ENCODE measurements around the gene ALDH9A1.
"Not testable (repeated sequence)": the region's sequence is repeated elsewhere in the genome, so short reads cannot be mapped to it uniquely, and the experiment has no call there.

The ALDH9A1 gene

DNA sequence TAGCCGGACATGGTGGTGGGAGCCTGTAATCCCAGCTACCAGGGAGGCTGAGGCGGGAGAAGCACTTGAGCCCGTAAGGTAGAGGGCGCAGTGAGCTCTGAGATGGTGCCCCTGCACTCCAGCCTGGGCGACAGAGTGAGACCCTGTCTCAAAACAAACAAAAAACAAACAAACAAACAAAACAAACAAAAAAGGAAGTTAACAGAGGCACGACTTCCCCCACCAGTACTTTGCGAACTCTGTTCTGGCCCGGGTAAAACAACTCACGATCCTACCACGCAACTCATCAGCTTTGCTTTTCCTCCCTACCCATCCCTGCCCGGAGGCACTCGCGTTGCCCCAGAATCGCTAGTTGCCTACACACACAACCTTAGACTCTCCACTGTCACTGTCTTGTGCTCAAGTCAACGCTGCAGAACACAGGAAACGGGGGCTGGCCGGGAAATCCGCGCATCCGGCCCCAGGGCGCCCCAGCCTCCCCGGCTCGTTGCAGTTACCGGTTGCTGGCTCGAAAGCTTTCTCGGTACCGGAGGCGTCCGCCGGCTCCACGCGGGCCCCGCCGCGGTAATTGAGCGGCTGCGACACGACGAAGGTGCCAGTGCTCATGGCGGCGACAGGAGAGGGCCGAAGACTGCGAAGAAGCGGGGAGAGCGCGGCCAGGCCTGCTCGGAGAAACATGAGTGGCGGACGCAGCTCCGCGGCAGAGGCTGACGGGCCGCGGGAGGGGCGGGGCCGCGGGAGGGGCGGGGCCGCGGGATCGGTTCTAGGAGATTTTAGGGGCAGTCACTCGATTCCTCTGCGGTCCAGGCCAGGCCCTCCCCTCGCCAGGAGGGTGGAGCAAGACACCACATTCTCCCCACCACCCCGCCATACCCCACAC, at the start of gene ALDH9A1:
TSS of gene ALDH9A1 (minus strand) at position 682 of the 880 bp plus-strand sequence. CDS start at position 678, 4 bp downstream.
- peak; percentile 88 for DNase-seq

- no peak for DNase-seq
Measured at GRCh38 chr1:165747632-165748447, 49.5 kb upstream of the ALDH9A1 start.

GRCh38 chr1:165744913-165745312, 46.6 kb upstream of the ALDH9A1 start:
- DNase-seq = not testable (repeated sequence)

DNA sequence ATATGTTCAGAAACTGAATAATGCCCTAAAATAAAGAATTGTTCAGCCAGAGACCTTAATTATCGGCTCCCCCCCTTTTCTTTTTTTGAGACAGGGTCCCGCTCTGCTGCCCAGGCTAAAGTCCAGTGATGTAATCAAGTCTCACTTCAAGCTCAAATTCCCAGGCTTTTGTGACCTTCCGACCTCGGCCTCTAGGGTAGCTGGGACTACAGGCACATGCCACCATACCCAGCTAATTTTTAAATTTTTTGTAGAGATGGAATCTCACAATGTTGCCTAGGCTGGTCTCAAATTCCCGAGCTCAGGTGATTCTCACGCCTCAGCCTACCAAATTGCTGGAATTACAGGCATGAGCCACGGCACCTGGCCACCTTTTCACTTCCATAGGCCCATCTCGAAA, 43.8 kb upstream of the ALDH9A1 start:
- no peak for DNase-seq

GRCh38 chr1:165738794-165739193, 40.4 kb upstream of the ALDH9A1 start:
- no peak for DNase-seq

GRCh38 chr1:165737196-165737595, 38.8 kb upstream of the ALDH9A1 start:
- DNase-seq = no peak

DNA sequence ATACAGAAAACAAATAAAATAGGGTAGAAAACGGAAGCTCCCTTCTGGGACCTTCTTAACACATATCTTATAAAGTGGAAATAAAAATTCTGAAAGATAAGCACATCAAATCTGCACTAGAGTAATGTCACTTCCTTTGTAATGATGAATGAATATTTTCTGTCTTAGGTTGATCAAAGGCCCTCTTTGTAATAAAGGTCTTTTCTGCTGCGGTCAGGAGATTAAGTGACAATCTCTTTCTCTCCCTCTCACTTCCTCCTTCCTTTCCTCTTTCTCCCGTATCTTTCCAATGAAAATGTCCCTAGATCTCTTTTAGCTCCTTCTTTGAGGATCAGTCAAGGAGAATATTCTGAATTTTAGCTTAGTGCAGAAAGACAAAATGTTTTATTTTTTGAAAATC, 36.5 kb upstream of the ALDH9A1 start:
- DNase-seq = no peak

- no peak for DNase-seq
Measured at GRCh38 chr1:165726841-165727240, 28.5 kb upstream of the ALDH9A1 start.

DNA sequence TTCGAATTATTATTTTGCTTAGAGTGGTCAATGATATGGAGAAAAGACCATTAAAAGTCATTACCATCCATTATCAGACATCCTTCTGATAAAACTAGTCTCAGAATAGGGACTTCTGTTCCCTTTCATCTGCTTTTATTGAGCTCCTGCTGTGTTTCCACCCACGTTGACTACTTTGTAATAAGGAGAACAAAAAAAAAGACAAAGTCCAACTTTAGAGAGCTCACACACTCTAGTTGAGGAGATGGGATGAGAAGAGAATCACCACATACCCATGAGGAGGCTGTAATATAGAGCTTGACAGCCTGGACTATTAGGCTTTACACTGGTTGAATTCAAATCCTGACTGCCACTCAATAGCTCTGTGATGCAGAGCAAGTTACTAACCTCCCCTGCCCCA, 27.8 kb upstream of the ALDH9A1 start:
- no peak for DNase-seq

DNA sequence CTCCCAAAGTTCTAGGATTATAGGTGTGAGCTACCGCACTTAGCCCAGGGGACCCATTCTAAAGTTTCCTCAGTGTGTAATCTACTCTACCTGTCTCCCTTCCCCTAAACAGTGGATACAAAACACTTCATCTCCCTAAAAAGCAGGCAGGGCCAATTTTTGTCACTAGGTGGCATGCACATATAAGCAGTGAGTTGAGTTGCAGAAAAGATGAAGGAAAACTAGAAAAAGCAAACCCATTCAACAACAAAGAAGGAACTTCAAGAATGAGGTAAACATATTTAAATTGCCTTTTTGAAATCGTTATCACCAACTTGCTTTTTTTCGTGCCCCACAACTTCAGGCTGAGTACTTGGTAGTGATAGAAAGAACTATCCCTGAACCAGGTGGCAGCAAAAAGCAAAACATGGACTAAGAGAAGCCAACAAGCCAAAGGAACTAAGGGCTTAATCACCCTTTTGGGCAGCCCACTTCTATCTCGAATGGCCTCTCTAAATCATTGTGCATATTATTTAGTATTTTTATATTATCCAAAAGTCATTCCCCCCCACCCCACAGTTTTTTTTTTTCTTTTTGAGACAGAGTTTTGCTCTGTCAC, 19.7 kb upstream of the ALDH9A1 start:
- DNase-seq = peak; percentile 46

GRCh38 chr1:165716265-165717051, 18.1 kb upstream of the ALDH9A1 start:
- not testable (repeated sequence) for DNase-seq

DNA sequence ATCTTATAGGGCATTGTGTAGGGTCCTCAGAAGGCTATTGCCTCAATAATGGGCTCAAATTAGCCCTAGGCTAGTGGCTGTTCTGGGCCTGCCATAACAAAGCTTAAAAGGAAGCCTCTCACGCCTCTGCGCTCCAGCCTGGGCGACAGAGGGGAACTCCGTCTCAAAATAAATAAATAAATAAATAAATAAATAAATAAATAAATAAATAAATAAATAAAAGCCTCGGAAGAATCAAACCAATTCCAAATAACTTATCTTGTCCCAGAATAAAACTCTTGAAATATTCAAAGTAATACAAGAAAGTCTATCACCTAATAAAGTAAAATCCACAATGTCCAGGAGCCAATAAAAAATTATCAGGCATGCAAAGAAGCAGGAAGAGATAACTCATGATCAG, 14.4 kb upstream of the ALDH9A1 start:
- no peak for DNase-seq

DNA sequence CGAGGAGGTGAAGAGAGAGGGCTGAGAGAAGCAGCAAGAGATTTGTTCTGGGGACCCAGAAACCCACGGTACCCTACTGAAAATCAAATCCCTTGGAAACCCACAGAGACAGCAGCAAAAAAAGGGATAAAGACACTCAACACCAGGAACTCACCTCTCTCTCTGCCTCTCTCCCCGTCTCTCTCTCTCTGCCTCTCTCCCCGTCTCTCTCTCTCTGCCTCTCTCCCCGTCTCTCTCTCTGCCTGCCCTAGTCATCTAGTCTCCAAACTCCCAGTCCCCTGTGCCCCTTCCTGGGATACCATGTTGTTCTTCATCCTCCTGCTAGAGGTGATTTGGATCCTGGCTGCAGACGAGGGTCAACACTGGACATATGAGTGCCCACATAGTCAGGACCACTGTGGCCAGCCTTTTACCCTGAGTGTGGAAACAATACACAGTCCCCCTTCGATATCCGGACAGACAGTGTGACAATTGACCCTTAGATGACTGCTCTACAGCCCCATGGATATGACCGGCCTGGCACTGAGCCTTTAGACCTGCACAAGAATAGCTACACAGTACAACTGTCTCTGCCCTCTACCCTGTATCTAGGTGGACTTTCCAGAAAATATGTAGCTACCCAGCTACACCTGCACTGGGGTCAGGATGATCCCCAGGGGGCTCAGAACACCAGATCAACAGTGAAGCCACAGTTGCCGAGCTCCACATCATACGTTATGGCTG, 9.8 kb upstream of the ALDH9A1 start:
- no peak for DNase-seq

DNA sequence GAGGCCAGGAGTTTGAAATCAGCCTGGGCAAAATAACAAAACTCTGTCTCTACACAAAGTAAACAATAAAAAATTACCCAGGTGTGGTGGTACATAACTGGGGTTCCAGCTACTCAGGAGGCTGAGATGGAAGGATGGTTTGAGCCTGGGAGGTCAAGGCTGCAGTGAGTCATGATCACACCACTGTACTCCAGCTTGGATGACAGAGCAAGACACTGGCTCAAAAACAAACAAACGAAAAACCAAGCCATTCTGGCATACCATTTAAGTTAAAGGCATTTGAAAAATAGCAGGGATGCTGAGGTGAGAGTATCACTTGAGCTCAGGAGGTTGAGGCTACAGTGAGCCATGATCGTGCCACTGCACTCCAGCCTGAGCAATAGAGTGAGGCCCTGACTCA, 5.3 kb upstream of the ALDH9A1 start:
- no peak for DNase-seq

DNA sequence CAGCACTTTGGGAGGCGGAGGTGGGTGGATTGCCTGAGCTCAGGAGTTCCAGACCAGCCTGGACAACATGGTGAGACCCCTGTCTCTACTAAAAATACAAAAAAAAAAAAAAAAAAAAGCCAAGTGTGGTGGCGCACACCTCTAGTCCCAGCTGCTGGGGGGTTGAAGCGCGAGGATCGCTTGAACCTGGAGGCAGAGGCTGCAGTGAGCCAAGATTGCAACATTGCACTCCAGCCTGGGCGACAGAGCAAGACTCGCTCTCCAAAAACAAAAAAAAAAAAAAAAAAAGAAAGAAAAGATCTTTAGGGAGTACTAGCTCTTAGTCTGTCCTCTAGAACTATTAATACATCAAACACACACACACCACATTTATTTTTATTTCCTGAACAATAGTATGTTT, 3.6 kb upstream of the ALDH9A1 start:
- not testable (repeated sequence) for DNase-seq

- DNase-seq = no peak
Measured at GRCh38 chr1:165699577-165699976, 1.2 kb upstream of the ALDH9A1 start.

DNA sequence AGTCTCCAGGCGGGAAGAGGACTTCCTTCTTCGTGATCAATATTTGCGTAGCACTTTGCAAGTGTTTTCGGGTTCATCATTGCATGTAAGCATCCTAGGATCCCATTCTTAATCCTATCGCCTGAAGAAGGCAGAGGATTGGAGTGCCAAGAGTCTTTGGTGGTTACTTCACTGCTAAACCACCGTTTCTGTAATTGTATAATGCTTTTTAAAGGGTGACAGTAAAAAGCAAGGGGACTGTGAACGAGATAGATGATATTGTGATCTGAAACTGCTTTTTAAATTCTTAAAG, 345 bp upstream of the ALDH9A1 start:
- DNase-seq = no peak

DNA sequence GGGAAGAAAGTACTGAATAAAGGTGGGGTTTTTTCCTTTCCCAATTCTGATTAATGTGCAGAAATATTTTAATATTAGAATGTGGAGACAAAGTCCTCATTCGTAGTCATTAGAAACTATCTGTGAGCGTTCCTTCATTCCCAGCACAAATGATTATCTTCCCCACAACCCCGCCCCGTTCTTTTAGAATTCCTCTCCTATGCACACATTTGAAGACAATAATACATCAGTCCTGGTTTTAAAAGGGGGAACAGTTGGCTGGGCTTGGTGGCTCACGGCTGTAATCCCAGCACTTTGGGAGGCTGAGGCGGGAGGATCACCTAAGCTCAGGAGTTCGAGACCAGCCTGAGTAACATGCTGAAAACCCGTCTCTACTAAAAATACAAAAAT, 876 bp downstream of the ALDH9A1 start:
- DNase-seq = no peak

DNA sequence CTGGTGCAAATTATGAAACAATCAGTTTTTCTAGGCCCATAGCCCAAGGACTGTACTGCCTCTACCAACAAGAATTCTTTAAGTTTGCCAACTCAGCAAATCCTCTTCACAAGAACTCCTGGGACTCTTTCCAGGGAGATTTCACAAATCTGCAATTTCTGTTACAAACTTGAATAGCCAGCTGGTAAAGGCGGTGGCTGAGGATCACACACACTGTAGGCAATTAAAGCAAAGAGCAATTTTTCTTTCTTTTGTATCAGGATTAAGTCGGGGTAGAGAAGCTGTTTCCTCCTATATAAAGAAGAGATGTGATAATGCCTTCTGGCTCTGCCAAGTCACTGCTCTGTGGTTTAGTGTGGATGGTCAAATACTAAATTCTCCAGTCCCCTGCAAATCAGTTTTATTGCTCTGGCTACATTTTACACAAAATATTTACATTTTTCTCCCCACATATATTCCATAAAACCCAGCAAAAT, 1.7 kb downstream of the ALDH9A1 start:
- peak; percentile 69 for DNase-seq

GRCh38 chr1:165695031-165695430, 3.3 kb downstream of the ALDH9A1 start:
- peak; percentile 13 for DNase-seq

DNA sequence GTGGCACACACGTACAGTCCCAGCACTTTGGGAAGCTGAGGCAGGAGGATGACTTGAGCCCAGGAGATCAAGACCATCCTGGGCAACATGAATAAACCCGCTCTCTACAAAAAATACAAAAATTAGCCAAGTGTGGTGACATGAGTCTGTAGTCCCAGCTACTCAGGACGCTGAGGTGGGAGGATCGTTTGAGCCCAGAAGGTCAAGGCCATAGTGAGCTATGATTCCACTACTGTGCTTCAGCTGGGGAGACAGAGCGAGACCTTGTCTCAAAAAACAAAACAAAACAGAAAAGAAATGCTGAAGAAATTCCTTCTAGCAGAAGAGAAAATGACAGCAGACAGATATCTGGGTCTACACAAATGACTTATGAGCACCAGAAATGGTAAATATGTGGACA, 10.3 kb downstream of the ALDH9A1 start:
- no peak for DNase-seq

DNA sequence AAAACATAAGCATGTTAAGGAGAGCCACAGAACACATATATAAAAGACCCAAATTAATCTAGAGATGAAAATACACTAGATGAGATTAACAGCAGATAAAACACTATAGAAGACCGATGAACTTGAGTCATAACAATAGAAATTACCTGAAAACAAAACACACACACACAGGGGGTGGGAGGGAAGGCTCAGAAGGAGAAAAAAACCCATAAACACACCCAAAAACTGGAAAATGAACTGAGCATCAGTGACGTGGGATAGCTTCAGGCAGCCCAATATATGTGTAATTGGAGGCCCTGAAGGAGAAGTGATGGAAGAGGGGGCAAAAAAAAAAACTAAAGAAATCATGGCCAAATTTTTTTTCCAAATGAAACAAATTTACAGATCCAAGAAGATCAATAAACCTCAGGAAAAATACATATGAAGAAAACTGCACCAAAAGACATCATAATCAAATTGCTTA, 11.4 kb downstream of the ALDH9A1 start:
- no peak for DNase-seq
